ENCODE measurements around the gene SFRP5. TPM values are rescaled to one million over a fixed set of nuclear protein-coding genes. Genes with fewer than 3 reads are reported as not detected.
A peak's percentile ranks its signal among the peaks of the same experiment; 100 is the strongest.

Gene SFRP5
- total RNA-seq, 2 donors from 2014 or later: 0.41 to 1.8 TPM

DNA sequence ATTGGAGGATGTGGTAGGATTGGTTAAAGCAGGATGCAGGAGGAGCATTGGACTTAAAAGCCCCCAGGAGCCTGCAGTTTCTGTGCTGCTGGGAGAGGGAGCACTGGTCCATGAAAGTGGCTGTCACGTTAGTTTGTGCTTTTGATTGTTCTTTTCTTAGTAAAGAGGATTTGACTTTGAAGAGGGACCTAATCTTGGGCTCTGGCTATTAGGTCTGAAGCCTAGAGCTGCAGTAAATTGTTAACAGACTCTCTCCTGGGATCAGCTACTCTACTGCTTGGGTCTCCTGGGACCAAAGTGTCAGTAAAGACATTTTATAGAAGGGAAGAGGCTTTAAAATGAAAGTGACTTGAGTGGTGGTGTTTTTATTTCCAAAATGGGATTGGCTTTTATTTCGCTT lies 31.2 kb downstream of the SFRP5 start:
- no peak overlapping the region for H3K27ac ChIP-seq
- DNase-seq (ENCODE audit: low spot score): no peak
- no peak overlapping the region for H3K4me3 ChIP-seq
- no peak for ATAC-seq (ENCODE audit: insufficient number of reproducible peaks, low FRiP score, low read depth)
- H3K36me3 ChIP-seq: peaks cover 20% of the 10 kb centered on the region
- no peaks in the 10 kb centered on the region for H3K27me3 ChIP-seq (replicated peaks; ENCODE audit: insufficient read depth)
- H3K4me1 ChIP-seq (ENCODE audit: control insufficient read depth in 1 of 2, low read depth in 2 of 2): peaks cover 8 to 24% of the 10 kb centered on the region in 2 donors
- H3K9me3 ChIP-seq: no peaks in the 10 kb centered on the region
- TF ChIP-seq, protein P1, sequence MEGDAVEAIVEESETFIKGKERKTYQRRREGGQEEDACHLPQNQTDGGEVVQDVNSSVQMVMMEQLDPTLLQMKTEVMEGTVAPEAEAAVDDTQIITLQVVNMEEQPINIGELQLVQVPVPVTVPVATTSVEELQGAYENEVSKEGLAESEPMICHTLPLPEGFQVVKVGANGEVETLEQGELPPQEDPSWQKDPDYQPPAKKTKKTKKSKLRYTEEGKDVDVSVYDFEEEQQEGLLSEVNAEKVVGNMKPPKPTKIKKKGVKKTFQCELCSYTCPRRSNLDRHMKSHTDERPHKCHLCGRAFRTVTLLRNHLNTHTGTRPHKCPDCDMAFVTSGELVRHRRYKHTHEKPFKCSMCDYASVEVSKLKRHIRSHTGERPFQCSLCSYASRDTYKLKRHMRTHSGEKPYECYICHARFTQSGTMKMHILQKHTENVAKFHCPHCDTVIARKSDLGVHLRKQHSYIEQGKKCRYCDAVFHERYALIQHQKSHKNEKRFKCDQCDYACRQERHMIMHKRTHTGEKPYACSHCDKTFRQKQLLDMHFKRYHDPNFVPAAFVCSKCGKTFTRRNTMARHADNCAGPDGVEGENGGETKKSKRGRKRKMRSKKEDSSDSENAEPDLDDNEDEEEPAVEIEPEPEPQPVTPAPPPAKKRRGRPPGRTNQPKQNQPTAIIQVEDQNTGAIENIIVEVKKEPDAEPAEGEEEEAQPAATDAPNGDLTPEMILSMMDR (IDR thresholded peaks at IDR 0.05): no peak

DNA sequence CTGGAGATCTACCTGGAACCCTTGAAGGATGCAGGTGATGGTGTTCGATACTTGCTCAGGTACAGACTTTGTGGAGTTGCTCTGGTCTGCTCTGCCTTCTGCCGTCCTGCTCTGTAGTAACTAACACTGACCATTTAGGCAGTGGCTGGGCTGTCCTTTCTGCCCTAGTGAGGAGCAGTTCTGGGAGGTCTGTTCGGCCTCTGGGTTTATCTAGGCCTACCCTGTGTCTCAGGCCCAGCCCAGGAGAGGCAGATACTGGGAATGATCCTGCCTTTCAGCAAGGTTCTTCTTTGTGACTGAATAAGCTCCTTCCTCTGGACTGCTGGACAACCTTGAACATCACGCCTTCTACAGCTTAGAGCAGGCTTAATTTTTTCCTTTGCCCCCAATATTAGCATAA lies 33.2 kb downstream of the SFRP5 start:
- peaks cover 8 to 24% of the 10 kb centered on the region in 2 donors for H3K4me1 ChIP-seq (ENCODE audit: control insufficient read depth in 1 of 2, low read depth in 2 of 2)
- no peak overlapping the region for H3K27ac ChIP-seq
- no peak overlapping the region for H3K4me3 ChIP-seq
- H3K9me3 ChIP-seq: no peaks in the 10 kb centered on the region
- no peak for ATAC-seq (ENCODE audit: insufficient number of reproducible peaks, low FRiP score, low read depth)
- H3K36me3 ChIP-seq: peaks cover 4% of the 10 kb centered on the region
- DNase-seq (ENCODE audit: low spot score): no peak
- H3K27me3 ChIP-seq (replicated peaks; ENCODE audit: insufficient read depth): no peaks in the 10 kb centered on the region
- TF ChIP-seq, protein P1 (IDR thresholded peaks at IDR 0.05): no peak

DNA sequence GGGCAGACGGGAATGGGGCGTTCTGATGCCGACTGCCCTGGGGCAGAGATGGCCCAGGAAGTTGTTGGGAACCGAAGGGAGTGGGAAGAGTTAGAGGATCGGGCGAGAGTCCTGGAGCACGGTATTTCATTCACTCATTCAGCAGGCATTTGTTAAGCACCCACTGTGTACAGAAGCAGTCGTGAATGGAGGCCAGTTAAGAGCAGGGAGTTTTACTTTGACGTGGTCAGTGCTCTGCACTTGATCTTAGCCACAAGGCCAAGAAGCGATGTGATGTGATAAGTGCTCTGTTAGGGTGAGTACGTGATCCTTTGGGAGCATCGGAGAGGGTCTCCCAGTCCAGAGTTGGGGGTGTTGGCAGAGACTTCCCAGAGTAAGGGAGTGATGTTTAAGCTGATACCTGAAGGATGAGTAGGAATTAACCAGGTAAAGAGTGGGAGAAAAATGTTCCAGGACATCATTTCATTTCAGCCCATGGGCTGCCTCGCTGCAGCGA lies 34.0 kb downstream of the SFRP5 start:
- DNase-seq (ENCODE audit: low spot score) (no peak), ATAC-seq (ENCODE audit: insufficient number of reproducible peaks, low FRiP score, low read depth) (no peak)
- TF ChIP-seq, protein P1 (IDR thresholded peaks at IDR 0.05): no peak
- no peaks in the 10 kb centered on the region for H3K9me3 ChIP-seq
- H3K27me3 ChIP-seq (replicated peaks; ENCODE audit: insufficient read depth): no peaks in the 10 kb centered on the region
- H3K36me3 ChIP-seq: peaks cover under 1% of the 10 kb centered on the region
- H3K4me3 ChIP-seq: peak overlapping the region; percentile 85
- H3K4me1 ChIP-seq (ENCODE audit: control insufficient read depth in 1 of 2, low read depth in 2 of 2): peaks cover 8 to 24% of the 10 kb centered on the region in 2 donors
- H3K27ac ChIP-seq: peak overlapping the region in 1 of 2 donors; percentile 95

DNA sequence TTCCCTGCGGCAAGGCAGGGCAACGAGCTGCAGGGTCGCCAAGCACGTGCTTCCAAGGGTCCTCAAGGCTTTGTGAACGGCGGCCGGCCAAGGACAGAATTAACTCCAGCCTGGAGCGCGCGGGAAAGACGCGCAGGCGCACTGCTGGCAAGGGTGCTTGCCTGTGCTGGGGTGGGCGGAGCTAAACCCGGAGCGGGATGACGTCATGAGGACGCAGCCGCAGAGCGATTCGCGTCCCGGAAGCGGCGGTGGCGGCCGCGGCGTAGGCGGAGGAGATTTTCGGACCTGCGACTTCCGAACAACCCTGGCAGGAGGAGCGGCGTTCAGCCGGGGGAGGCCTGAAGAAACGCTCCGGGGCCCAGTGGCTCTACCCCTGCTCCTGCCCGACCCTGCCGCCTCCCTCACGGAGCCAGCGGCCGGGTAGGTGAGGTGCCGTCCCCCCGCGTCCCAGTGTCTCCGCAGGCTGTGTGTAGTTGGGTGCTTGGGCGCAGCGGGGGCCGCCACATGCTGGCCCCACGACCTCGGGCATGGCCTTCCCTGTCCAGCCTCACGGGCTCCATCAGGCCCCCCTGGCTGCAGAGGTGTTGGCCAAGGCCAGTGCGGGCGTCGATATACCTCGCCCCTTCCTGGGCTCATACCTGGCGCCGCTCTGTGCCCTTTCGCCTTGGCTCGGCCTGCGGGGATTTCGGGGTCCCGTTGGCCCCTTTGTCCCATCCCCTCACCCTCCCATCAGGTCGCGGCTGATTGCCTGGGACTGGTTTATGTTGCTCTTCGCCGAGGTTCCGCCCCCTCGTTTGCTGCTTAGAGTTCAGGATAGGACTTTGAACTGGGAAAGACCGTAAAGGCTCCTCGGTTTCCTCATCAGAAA lies 34.7 kb downstream of the SFRP5 start, which contains the start of gene ZFYVE27:
ZFYVE27 (plus strand) TSS at position 227 of the 868 bp plus-strand sequence. CDS start 1,350 bp downstream, outside the sequence.
- Histone ChIP-seq H3K4me1 (ENCODE audit: control insufficient read depth in 1 of 2, low read depth in 2 of 2) (peaks cover 8 to 24% of the 10 kb centered on the region in 2 donors), H3K27ac (peak within 1 kb of the TSS; percentile 87 to 95), H3K4me3 (peak within 1 kb of the TSS; percentile 85), H3K9me3 (no peaks in the 10 kb centered on the region), H3K36me3 (no peaks in the 10 kb centered on the region), H3K27me3 (replicated peaks; ENCODE audit: insufficient read depth) (no peaks in the 10 kb centered on the region)
- TF ChIP-seq, protein P1 (IDR thresholded peaks at IDR 0.05): no peak
- ATAC-seq (ENCODE audit: insufficient number of reproducible peaks, low FRiP score, low read depth): peak; percentile 84
- DNase-seq (ENCODE audit: low spot score): peak; percentile 74

DNA sequence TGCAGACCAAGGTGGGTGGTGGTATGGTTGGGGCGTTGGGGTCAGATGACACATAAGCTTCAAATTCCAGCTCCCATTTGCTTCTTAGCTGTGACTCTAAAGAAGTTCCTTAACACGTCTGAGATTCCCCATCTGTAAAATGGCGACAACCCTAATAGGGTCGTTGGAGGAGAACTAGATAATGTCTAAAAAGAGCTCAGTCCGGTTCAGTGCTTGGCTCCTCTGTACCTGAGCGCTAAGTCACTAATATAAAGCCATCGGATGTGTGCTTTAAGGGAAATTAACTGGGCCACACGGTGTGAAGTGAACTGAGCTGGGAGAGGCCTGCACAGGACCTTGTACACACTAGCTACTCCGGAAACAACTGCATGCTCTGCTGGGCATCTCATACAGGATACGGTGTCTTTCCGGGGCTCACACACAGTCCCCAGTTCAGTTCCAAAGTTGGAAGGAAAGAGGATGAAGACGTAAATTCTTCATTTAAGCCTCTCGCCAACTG lies 35.3 kb downstream of the SFRP5 start:
- peak overlapping the region; percentile 87 to 95 for H3K27ac ChIP-seq
- no peak for ATAC-seq (ENCODE audit: insufficient number of reproducible peaks, low FRiP score, low read depth)
- DNase-seq (ENCODE audit: low spot score): no peak

More for the DNA sequence above, 35.3 kb downstream of the SFRP5 start:
- Histone ChIP-seq H3K27me3 (replicated peaks; ENCODE audit: insufficient read depth) (no peaks in the 10 kb centered on the region), H3K4me1 (ENCODE audit: control insufficient read depth in 1 of 2, low read depth in 2 of 2) (peaks cover 9 to 26% of the 10 kb centered on the region in 2 donors), H3K36me3 (no peaks in the 10 kb centered on the region), H3K9me3 (no peaks in the 10 kb centered on the region), H3K4me3 (peak overlapping the region; percentile 85)
- TF ChIP-seq, protein P1 (IDR thresholded peaks at IDR 0.05): no peak
